Globus pallidus (tissue), 1 donor: ENCODE results near the gene NUP133.
"Not testable (repeated sequence)": the region's sequence is repeated elsewhere in the genome, so short reads cannot be mapped to it uniquely, and the experiment has no call there.

Experiments
- DNase-seq: peaks from one replicate; pipeline ENCODE4 v3.0.0-alpha.2; 2015; ENCODE audit warnings: low spot score

Gene NUP133

DNA sequence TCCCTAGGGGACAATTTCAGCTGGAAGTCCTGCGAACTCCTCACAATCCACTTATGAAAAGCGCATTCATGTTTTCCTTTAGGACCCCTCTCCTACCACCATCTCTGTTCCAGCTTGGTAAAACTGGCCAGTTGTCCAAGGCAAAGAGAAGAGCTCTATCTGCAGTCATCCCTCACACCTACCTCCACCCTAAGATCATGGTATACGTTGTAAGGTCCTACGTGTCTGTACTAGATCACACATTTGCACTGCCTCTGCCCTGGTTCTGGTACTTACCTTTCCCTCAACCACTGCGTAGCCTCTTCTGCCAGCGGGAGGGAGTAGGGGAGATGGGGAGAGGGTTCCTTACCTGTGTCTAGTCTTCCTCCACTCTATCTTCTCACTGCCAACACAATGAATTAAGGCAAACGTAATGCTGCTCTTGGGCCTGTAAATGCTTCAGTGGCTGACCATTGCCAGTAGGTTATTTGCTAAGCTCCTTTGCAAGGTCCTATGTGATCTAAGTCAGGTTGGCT lies 739 bp upstream of the NUP133 start:
- no peak for DNase-seq

DNA sequence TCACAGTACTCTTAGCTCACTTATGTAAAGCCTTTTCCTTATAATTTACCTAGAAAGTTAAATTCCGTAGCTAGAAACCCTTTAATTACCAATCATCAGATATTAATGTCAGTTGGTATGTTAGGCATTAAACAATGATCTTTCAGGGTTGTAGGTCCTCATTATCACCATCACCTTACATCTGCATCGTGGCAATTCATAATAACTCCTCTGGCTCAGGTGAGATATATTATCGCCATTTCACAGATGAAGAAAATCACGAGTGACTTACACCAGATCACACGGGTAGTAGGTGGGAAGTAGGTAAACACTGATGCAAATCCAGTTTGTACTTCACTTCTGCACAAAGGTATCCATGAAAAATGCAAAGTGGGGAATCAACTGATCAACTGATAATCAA lies 639 bp downstream of the NUP133 start:
- DNase-seq, result no peak

DNA sequence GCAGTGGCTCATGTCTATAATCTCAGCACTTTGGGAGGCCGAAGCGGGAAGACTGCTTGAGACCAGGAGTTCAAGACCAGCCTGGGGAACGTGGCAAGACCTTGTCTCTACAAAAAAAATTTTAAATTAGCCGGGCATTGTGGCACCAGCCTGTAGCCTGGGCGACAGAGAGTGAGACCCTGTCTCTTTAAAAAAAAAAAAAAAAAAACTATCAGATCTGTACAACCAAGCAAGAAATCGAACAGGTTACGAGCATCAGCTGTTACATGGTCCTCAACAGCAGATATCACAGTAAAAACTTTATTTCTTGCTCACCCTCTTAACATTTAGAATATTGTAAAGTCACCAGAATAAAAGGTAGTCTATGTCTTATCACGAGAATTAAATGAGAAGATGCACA lies 1.5 kb downstream of the NUP133 start:
- no peak for DNase-seq

DNA sequence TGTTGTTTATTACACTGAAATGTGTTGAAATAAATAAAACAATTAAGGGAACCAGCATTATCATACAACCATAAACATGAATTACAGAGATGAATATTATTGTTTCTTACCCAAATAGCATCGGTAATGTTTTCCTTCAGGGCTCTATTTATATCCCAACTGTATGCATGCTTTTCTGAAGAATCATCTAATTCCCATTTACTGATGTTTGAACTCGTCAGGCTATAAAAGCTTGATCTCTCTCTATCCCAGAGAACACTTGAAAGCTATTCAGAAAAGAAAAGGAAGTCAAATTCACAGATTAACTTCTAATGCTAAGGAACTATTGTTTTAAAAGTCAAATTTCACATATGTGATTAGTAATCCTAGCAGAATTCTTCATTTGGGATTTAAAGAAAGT lies 12.4 kb downstream of the NUP133 start:
- DNase-seq, result no peak

DNA sequence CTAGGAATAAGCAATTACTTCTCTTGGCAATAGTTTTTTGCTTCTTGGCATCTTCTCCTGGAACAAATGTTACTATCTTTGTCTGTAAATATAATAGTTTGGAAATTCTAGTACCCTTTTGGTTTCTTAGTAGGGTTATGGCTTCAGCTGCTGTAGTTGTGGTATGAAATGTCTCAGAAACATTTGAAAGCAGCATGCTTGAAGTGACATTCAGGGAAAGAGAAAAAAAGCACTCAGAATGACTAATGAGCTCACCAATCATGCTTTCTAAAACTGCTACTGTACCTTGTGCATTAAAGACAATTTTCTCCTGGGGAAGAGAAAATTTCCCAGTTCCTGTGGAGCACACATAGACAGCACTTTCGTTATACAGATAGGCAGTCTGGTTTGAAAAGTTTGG lies 21.0 kb downstream of the NUP133 start:
- no peak for DNase-seq

DNA sequence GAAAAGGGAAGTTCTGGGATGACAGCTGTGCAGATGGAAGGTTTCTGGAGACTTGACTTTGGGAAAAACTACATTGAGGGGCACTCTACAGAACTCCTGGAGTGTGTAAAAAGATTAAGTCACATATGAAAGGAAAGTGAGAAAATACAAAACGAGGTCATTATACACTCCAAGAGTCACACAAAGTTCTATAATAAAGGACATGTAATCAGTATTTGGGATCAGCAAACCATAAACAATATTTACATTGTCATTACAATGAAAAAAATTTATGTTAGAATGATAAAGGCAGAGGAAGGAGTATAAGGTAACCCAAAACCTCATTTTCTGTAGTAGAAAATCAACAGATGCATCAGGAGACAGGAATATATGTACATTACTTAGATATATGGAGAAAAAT lies 22.8 kb downstream of the NUP133 start:
- no peak for DNase-seq

DNA sequence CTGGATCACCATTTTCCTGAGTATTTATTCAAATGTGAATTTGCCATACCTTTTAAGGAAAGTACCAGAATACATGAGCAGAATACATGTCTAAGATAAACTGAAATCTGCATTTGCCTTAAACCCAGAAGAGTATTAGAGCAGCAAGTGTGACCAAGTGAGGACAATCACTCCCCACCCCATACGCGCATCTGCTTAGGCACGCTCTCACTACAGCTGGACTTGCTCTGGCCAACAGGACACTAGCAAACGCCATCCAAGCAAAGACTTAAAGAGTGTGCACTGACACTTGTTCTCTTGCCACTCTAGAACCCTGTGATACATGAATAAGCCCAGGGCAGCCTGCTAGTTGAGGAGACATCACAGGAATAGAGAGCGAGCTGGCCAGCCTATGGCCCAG lies 25.6 kb downstream of the NUP133 start:
- peak; percentile 14 for DNase-seq

DNA sequence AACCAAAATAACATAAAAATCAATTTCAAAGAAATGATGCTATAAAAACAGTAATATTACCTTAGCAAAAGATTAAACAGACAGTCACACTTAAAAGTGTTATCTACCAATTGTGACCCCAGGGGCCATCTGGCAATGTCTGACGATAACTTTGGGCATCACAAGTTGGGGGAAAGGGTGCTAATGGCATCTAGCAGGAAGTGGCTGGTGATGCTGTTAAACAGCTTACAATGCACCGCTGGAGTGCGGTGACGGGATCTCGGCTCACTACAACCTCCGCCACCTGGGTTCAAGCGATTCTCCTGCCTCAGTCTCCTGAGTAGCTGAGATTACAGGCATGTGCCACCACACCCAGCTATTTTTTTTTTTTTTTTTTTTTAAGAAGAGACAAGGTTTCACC lies 27.6 kb downstream of the NUP133 start:
- no peak for DNase-seq

DNA sequence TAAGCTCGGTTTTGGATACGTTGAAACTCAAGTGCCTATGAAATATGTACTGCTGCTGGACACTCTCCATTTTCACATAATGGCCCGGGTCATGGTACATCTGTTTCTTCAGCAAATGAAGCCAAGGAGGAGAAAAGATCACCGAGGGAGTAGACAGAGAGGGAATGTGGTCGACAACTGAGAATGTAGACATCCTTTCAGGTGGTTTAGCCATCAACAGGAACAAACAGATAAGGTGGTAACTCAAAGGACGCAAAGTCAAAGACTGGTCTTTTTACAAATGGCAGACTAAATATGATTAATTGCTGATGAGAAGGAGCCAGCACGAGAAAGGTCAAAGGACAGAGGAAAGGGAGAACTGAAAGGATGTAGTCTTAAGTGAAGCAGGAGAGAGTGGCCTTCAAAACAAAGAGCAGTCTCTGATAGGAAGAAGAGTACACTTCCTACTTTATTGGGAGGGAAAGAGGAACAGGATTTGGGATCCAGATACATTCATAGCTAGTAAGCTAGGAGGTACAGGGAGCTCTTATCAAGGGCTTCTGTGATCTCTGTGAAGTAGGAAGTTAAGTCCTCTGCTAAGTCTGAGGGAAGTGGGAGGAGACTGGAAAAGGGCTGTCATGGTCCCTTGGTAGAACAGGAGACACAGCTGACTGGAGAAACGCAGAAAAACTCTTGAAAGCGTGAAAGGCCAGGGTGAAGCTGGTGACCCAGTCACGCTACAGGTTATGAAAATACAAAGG lies 28.3 kb downstream of the NUP133 start:
- DNase-seq, result peak; percentile 0

DNA sequence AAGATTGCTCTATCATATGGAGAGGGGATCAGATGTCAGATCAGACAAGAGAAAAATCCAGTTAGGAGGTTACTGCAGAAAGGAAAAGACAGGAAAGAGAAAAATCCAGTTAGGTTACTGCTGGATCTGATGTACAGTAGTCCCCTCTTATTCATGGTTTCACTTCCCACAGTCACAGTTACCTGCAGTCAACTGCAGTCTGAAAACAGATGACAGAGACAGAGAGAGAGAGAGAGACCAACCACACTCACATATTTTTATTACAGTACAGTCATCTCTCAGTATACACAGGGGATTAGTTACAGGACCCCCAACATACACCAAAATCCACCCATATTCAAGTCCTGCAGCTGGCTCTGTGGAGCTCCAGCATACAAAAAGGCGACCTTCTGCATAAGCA lies 29.3 kb downstream of the NUP133 start:
- peak; percentile 20 for DNase-seq

DNA sequence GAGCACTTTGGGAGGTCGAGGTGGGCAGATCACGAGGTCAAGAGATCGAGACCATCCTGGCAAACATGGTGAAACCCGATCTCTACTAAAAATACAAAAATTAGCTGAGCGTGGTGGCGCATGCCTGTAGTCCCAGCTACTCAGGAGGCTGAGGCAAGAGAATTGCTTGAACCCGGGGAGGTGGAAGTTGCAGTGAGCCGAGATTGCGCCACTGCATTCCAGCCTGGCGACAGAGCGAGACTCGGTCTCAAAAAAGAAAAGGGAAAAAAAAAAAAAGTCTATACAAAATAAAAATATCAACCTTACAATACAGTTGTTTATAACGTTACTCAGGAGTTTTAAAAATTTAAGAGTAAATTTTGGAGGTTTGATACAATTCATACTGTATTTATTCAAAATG lies 32.3 kb downstream of the NUP133 start:
- DNase-seq, result not testable (repeated sequence)

DNA sequence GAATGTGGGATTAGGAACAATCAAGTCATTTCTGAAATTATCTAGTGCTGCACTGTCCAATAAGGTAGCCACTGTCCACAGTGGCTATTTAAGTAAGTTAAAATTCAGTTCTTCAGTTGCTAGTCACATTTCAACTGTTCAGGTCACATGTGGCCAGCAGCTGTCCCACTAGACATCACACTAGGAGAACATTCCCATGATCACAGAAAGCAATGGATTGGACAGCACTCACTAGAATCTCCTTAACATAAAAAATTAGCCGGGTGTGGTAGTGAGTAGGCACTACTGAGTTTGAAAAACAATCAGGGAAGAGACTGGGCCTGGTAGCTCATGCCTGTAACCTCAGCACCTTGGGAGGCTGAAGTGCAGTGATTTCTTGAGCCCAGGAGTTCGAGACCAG lies 33.6 kb downstream of the NUP133 start:
- no peak for DNase-seq

DNA sequence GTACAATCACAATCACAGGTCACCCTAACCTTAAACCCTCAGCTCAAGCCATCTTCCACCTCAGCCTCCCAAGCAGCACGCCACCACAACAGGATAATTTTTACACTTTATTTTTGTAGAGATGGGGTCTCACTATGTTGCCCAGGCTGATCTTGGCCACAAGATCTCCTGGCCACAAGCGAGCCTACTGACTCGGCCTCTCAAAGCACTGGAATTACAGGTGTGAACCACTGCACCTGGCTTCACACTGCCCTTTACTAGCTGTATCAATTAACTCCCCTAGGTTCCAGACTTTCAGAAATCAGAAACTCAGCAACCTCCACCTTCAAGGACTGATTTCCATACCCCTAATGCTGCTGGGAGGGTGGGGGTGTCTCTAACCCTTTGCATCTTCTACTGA lies 37.0 kb downstream of the NUP133 start:
- DNase-seq, result no peak

DNA sequence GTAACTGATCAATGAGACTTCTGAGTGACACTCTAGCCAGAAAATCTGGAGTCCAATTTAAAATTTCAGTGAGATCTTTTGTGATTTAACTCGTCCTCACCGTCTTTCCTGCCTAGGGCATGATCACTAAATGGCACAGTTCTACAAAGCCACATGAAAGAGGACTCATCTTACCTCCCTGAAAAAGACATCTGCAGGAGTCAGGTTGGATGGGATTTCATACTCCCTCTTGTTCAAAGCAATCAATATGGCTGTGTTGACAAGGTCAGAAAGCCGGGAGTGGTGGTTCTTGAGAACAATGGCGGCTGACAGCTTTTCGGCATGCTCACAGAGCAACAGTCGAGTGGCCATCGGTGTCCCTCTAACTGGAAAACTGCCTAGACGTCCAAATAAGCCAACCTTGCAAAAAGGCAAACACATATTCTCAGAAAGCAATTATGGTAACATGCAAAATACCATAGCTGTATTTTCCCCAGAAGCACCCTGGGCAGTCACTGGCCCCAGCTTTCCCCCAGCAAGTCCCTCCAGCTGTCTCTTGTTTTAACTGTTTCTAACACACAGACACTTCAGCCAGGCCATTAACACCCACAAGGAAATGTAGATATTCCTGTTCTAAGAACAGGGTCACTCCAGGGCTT lies 37.6 kb downstream of the NUP133 start:
- DNase-seq, result no peak

DNA sequence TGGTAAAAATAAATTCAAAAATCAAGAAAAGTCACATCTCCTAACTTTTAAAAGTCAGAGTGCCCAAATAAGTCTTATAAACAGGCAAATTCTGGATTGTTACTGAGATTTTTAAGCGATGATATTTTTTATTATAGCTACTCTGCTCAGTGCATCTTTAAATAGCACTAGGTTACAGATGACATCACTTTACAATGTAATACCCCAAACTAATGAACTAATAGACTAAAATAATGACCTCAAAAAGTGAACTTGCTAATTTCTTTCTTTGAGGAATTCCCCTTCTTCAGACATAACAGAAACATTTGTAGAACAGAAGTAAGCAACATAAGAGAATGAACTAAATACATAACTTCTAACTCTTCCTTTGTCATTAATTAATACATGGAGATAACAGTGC lies 41.3 kb downstream of the NUP133 start:
- DNase-seq, result no peak

DNA sequence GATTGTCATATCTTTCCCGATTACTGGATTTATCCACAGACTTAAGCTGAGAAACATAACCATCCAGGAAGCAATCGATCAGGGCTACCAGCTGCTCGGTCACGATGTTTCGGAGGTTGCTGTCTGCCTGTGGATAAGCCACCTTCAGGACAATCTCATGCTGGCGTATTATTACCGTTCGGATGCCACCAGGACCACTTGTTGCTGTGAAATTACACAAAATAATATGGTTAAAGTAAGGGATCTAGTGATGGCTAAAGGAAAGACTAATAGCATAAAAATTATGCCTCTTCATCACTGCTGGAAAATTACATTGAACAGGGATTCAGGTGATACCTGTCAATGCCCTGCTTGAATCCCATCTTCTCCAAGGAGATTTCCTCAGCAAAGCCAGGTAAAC lies 43.5 kb downstream of the NUP133 start:
- no peak for DNase-seq

DNA sequence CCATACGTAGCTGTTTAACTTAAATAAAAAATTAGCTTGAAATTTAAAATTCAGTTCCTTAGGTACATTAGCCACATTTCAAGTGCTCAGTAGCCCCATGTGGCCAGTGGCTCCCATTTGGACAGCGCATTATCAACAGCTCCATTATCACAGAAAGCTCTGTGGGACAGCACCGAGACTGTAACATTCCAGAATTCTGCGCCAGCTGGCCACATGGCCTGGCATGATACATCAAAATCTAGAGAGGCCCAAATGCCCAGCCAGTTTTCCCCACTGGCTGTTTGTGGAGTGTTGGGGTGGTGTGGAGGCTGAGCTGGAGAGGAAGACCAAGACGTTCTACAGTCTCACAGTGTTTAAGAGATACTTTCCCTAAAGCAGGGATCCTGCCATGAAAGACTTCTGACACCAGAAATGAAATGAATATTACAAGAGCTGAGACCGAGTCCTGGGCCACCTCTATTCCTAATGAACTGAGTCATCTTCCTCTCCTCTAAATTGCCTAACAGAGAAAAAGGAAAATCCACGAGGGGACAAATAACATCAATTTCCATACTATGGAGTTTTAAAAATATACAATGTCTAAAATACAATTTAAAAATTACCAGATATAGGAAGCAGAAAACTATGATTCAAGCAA lies 47.0 kb downstream of the NUP133 start:
- DNase-seq, result peak; percentile 71

DNA sequence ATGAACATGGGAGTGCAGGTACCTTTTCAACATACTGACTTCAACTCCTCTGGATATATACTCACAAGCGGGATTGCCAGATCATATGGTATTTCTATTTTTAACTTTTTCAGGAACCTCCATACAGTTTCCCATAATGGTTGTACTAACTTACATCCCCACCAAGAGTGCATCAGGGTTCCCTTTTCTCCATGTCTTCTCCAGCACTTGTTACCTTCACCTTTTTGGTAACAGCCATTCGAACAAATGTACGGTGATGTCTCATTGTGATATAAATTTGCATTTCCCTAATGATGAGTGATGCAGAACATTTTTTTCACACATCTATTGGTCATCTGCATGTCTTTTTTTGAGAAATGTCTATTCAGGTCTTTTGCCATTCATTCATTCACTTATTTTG lies 48.3 kb downstream of the NUP133 start:
- DNase-seq, result no peak

DNA sequence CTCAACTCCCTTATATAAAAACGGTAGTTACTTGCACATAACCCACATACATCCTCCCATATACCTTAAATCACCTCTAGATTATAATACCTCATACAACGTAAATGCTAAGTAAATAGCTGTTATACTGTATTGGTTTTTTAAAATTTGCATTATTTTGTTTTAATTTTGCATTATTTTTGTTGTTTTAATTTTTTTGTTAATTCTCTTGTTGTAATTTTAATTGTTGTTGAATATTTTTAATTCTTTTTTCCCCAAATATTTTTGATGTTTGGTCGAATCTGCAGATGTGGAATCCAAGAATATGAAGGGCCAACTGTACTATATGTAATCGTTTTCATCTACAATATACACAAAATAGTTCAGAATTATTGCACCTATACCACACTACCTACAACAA lies 50.7 kb downstream of the NUP133 start:
- DNase-seq, result no peak

DNA sequence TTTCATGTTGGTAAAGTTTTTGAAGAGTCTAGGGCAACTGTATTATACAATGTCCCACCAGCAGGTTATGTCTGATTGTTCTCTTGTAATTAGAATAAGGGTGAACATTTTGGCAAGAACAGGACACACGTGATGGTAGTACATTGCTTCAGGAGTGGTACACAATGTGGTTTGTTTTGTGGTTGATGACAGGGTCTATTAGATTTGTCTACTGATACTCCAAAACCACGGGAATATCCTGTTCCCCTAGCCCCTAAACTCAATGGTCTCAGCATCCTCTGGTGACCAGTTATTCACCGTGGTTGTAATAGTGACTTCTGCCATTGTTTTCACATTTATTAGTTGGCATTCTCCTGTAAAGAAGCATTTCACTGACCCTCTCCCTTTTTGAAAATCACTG lies 52.1 kb downstream of the NUP133 start:
- no peak for DNase-seq

DNA sequence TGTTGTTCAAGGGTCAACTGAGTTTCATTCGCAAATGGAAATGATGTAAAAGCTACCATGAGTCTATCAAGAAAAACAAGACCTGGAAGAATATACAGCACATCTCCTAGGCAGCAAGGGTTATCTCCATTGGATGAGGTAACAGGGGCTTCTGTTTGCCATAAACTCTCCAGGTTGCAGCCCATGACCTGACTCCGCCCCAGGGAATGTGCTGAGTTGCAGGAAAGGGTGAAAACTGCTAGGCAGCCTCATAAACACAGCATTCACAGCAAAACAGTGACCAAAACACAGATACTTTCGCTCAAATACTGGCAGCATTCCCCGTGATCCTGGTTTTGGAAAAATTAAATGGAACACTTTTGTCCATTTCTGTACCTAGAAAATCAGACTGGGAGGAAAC lies 54.1 kb downstream of the NUP133 start:
- DNase-seq, result no peak

DNA sequence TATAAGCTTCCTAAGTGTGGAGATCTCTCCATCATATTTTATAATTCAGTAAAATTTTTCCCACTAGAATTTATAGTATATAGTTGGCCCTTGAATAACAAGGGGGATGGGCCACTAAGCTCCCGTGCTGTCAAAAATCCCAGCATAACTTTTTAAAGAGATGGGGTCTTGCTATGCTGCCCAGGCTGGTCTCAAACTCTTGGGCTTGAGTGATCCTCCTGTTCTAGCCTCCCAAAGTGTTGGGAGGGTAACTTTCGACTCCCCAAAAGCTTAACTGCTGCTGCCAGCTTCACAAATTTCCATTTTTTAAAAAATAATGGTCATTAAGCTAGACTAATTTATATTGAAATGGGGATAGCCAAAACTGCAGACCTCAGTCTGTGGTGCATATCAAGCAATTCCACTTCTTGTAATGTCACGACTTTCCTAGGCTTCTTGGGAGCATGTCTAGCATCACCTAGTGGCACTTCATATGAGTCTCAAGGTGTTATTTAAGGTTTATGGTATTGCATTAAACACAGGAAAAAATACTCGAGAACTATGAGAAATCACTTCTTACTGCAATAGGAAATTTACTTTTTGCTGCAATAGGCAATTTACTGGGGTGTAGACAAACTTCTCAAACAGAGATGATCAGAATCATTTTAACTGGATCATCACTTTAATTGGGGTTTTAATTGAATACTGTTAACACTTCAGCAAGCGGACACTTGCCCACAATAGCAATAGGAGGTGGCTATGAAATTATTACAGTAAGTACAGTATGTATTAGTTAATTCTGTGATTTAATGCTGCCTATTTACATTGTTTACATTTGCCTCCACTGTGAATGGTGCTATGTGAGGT lies 55.0 kb downstream of the NUP133 start:
- no peak for DNase-seq
